Stimulated activated CD4-positive, alpha-beta T cell treated with anti-CD3 and anti-CD28 coated beads, TNF-alpha, amount 100 ng/mL, for 4 hours (primary cell): ENCODE measurements around the gene PLEKHH2.

Source experiments
- DNase-seq, 3 experiments: peaks; one replicate each; pipeline ENCODE4 v3.0.0-alpha.2; 2020; ENCODE audit warnings: low read depth in 3 of 3

The PLEKHH2 gene

GRCh38 chr2:43812006-43812405 is 174.9 kb downstream of the PLEKHH2 start:
- no peak for DNase-seq

GRCh38 chr2:43812947-43813346 is 175.9 kb downstream of the PLEKHH2 start:
- DNase-seq: no peak

GRCh38 chr2:43814711-43815110 is 177.7 kb downstream of the PLEKHH2 start:
- no peak for DNase-seq
